Loucy (cell line): ENCODE measurements around the gene NHLRC2.

Experiments used
- CTCF ChIP-seq: fragments of 200-600 bp; sonication (generic); conservative IDR thresholded peaks from 2 replicates; pipeline ENCODE4 v1.5.1; 2014; ENCODE audit warnings: mild to moderate bottlenecking, antibody characterized with exemption, low read length
- EZH2phosphoT487 ChIP-seq: fragments of 200-600 bp; IDR thresholded peaks from 2 replicates; pipeline ENCODE4 v1.6.1; 2018; ENCODE audit warnings: antibody characterized with exemption, mild to moderate bottlenecking, moderate library complexity, borderline replicate concordance

- TF ChIP-seq CTCF, result no peak
- TF ChIP-seq EZH2phosphoT487, result no peak
These were observed 102.6 kb downstream of the NHLRC2 start for GRCh38 chr10:113957013-113957412.
